T follicular helper cell (primary cell): ENCODE data around the gene TRIM65.
"Not testable (repeated sequence)": the region's sequence is repeated elsewhere in the genome, so short reads cannot be mapped to it uniquely, and the experiment has no call there.

Source experiments
- DNase-seq: peaks from one replicate; pipeline ENCODE4 v3.0.0-alpha.2; 2020; ENCODE audit warnings: low read depth

The TRIM65 gene

DNA sequence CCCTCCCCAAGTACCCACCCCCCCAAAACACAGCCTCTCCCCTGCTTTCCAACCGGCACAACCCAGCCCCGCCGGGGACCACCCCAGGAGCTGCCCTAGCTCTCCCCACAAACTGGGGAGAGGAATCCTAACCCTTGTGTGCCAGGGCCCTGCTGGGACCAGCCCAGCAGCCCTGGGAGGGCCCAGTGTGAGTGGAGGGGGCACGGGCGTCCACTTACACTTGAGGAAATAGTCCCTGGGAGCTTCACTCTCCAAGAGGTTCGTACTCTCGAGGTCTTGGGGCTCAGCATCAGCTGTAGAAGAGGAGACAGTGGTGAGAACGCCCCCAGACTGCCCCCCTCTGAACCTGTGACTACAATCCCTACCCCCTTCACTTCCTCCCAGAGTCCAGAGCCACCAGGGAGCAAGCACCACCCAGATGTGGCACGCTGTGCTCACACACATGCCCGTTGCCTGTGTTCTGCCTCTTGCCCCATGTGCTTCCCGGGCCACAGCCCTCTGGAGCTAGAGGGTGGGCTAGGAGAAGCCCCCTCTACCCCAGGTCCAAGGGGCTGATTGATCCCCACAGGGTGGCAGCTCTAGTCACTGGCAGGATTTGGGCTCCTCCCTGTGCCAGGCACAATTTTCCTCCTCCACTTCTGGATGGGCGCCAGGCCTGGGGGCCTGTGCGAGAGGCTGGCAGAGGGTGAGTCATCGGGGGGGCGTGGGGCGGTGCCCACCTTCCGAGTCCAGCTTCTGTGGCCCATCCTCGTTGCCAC is 21.4 kb downstream of the TRIM65 start:
- no peak for DNase-seq

DNA sequence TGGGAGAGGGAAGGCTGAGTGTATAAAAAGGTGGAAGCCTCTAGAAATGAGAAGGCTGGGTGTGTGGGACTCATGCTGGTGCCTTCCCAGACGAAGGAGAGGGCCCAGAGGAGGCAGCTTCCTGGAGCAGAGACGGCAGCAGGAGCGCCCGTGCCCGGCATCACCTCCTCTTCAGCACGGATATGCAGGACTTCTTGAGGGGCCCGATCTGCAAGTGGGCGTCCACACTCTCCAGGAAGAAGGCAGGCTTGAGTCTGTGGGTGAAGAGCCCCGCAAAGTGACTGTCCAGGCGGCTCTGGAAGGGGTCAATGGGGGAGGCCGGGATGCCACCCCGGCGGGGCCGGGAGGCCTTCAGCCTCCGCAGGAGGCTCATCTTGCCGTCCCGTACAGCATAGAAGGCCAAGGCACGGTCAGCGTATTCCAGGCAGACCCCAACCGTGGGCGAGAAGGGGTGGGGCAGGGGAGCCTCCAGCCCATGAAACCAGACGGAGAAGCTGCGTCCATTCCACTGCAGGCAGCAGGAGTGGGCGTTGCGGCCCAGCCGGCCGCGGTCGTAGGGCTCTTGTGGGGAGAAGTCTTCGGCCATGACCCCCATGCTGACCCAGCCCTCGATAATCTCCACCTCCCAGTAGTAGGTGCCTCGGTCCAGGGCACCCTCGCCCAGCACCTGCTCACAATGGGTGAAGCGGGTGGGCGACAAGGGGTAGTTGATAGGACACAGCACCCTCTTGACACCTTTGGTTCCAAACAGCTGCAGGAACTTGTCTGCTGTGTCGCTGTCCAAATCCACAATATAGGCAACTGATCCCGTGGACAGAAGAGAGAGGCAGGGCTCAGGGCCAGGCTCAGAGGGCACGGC is 22.2 kb downstream of the TRIM65 start:
- DNase-seq, result no peak

- no peak for DNase-seq
These were observed 23.0 kb downstream of the TRIM65 start for GRCh38 chr17:75873587-75874322.

DNA sequence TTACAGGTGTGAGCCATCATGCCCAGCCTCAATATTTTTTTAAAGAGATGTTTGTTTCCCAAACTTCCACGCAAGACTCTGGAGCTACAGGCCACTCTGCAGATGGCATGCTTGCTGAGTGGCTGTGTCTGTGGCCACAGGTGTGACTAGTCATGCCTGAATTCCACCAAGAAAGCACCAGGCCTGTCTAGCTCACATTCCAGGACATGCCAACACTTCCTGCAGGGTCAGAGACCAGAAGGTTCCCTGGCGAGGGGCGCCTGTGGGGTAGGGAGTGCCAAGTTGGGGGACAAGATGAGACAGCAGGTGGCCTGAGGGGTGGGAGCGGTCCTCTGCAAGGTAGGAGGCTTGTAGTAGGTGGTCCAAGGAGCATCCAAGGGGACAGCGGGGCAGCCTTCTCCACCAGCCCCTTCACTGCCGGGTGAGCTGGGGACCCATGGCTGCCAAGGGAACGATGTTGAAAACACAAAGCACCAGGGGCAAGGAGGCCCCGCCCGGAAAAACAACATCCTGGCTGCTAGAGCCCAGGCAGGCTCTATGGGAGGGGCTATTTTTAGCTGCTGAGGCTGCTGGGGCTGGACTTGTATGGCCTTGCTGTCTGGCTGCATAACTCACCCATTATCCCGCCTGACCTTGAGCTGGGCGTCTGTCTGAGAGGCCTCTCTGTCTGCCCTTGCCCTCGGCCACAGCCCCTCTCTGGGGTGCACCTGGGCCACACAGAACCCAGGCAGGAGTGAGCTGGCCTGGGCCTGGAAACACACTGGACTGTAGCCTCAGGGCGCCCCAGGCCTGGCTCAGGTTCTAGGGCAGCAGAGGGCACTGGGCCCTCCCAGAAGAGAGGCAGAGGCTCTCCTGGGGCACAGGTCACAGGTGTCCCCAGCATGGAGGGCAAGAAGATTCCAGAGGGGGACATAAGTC is 24.1 kb downstream of the TRIM65 start:
- peak; percentile 56 for DNase-seq

- not testable (repeated sequence) for DNase-seq
These were observed 26.5 kb downstream of the TRIM65 start for GRCh38 chr17:75870228-75870627.

- no peak for DNase-seq
These were observed 27.2 kb downstream of the TRIM65 start for GRCh38 chr17:75869282-75870141.

- DNase-seq, result not testable (repeated sequence)
These were observed 27.9 kb downstream of the TRIM65 start for GRCh38 chr17:75868730-75869281.

GRCh38 chr17:75865404-75866188 is 31.2 kb downstream of the TRIM65 start:
- not testable (repeated sequence) for DNase-seq

- not testable (repeated sequence) for DNase-seq
These were observed 31.9 kb downstream of the TRIM65 start for GRCh38 chr17:75864887-75865286.

DNA sequence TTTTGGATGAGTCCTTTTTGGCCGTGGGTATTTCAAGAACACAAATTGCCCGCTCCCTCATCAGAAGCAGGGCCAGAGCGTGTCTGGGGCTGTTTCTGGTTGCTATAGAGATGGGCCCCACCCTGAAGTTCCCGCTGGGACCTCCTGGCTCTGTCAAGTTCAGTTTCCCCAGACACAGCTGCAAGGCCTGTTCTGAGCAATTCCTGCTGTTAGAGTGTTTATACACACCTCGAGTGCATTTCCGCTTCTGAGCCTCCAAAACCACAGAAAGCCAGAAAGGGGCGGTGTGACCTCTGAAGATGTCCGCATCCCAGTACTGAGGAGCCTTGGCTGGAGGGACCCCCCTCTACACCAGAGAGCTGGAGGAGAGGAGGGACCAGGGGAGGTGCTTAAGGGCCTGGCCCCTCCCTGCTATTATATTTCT is 32.3 kb downstream of the TRIM65 start:
- DNase-seq, result no peak

DNA sequence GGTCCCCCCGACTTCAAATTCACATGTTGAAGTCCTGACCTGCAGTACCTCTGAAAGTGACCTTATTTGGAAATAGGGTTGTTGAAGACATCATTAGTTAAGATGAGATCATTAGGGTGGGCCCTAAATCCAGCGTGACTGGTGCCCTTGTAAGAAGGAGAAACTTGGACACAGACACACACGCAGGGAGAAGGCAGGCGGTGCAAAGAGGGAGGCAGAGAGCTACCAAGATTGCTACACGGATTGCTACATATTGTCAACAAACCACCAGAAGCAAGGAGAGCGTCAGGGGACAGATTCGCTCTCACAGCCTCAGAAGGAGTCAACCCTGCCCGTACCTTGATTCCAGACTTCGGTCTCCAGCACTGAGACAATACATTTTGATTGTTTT is 34.8 kb downstream of the TRIM65 start:
- no peak for DNase-seq

- DNase-seq, result not testable (repeated sequence)
These were observed 37.4 kb downstream of the TRIM65 start for GRCh38 chr17:75859358-75859757.

DNA sequence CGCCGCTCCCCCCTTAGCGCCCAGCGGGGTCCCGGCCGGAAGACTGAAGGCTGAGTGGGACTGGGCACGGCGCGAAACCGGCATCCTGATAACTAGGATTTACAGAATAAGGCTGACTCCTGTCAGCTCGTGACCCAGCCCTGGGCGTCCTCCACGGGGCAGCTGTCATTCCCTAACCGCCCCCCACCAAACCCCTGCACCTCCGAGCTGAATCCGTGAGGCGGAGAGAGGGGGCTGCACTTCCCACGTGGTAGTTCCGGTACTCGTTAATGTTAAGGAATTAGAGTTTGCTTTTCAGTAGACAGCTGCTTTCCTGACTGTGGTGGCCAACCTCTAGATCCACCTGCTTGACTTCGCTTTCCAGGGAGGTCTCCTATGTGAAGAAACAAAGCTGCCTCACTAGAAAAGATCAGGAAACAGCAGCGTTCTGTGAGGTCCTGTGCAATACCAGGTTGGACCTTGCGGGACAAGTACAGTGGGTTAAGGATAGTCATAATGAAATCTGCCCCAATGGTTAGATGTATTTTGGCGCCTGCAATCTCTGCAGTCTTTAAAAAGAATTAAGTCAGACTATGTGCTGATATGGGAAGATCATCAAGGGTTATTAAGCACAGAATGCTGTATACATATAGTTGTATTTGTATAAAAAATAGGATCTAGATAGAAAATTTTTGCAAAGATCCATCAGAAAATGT is 40.5 kb downstream of the TRIM65 start:
- DNase-seq, result no peak

GRCh38 chr17:75855310-75856061 is 41.3 kb downstream of the TRIM65 start, which contains the start of gene WBP2:
Gene WBP2 (minus strand): TSS chr17:75855335. CDS start chr17:75855297, 38 bp downstream.
- peak; percentile 97 for DNase-seq

DNA sequence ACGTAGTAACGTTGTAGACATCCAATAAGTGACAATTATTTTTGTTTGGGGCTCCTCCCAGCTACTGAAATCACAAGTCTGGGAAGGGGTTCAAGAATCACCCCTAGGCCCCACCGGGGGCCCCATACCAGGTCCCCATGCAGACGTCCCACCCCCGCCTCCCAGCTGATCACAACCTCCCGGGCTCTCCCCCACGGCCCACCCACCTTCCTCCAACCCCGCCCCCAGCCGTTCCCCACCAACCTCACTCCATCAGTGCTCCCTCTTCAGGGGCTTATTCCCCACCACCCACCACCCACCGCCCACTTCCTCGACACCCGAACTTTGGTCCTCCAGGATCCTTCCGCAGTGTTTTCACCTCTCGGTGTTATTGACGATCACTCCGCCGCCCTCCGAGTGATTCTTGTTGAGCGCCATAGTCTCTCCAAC is 41.9 kb downstream of the TRIM65 start:
- no peak for DNase-seq

GRCh38 chr17:75854101-75854748 is 42.5 kb downstream of the TRIM65 start:
- no peak for DNase-seq

GRCh38 chr17:75853433-75853832 is 43.3 kb downstream of the TRIM65 start:
- DNase-seq, result no peak
